ENCODE measurements around the gene PHLDA3.
"Not testable (repeated sequence)": the region's sequence is repeated elsewhere in the genome, so short reads cannot be mapped to it uniquely, and the experiment has no call there.

Gene PHLDA3

DNA sequence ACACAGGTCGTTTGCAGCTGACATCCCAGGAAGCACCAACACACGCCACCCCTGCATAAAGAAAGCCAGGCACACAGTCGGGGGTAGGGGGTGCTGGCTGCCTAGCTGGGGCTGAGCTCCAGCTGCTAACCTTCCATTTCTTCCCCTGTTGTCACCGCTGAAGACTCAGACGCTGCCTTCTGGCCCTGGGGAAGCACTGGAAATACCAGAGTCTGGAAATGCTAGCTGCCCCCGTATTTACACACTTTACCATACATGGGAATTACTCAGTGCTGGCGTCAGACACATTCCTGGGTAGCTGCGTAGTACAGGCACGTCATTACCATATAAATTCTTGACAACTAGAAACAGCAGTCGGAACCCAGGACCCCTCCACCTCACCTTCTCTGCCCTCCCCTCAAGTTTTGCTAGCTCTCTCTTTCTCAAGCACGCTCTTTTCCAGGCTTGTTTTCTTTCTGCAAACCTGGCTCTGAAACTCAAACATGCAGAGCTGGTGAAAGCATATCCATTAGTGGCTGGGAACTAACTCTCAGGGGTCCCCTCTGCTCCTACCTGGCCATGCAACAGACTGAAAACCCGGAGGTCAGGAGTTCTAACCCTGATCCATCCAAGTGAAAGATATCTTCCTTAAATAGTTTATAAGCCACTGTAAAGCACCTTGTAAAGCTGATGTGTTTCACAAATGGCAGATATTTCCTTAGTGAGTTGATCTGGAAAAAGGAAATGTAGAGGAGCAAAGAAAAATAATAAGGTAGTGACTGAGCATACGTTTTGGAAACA lies 34.6 kb upstream of the PHLDA3 start:
- DNase-seq: no peak

GRCh38 chr1:201502511-201502857 lies 33.5 kb upstream of the PHLDA3 start:
- DNase-seq: no peak

DNA sequence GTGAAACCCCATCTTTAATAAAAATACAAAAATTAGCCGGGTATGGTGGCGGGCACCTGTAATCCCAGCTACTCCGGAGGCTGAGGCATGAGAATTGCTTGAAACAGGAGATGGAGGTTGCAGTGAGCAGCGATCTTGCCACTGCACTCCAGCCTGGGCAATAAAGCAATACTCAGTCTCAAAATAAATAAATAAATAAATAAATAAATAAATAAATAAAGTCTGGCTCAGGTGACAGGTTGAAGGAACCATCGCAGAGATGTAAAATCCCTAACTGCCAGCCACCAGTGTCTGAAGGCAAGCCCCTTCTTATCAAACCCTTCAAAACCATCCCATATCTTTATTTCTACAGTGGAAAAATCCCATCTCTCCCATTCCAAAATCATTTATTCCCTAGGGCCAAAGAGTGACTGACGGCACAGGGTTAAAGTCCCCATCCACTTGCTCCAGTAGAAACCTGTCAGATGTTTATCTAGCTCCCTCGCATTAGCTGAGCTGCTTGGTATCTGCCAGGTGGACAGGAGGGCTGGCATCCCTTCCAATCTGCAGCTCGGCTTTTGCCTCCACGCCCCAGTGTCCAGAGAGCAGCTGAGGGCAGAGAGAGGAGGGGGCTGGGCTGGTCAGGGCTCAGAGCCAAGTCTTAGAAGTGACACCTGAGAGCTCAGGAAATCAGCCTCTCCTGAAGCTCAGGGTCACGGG lies 33.0 kb upstream of the PHLDA3 start:
- no peak for DNase-seq

DNA sequence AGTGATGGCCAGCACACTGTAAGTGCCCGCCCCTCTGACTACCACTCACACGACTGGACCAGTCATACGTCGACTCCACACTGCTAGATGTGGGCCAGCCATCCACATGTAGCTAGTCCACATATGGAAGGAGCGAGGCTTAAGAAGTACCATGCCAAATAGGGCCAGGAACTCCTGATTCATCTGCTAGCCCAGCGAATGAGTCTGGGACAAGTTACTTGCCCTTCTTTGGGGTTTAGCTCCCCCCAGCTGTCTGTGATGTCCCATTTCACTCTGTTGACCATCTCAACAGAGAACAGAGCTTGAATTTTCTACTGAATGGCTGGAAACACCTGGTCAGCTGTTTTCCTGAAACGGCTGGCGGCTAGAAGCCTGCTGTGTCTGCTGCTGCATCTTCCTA lies 32.2 kb upstream of the PHLDA3 start:
- DNase-seq: no peak

DNA sequence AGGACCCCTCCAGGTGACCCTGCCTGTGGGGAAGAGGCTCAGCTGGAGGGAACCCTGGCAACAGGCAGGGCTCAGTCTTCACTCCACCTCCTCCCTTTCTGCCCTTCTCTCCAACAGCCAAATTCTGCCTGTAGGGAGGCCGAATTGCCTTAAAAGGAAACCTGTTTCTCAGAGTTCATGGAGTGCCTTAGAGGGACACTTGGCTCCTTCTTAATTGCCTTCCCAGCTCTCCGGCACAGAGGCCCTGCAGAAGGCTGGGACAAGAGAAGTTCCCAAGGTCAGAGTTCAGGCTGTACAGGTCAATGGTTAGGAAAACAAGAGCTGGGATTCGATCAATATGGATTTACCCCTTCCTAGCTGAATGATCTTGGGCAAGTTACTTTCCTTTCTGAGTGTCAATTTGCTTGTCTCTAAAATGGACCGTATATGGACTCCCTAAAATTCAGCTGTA lies 31.7 kb upstream of the PHLDA3 start:
- no peak for DNase-seq

- DNase-seq: no peak
Measured at GRCh38 chr1:201499795-201500669, 31.0 kb upstream of the PHLDA3 start.

DNA sequence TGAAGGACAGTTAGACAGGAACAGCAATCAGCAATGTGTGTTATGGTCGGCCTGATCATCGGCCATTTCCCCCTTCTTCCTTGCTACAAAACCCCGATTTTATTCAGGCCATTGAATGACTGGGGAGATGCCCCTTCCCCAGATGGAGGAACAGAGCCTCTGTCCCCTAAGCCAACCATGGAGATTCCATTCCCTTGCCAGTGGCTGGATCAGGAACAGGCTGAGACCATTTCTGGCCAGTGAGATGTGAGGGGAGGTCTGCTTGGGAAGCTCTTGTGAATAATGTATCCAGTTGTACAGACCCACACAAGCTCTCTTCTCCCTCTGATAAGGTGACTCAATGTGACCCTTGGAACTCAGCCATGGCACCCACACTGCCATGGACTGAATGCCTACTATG lies 30.2 kb upstream of the PHLDA3 start:
- no peak for DNase-seq

GRCh38 chr1:201498621-201499020 lies 29.6 kb upstream of the PHLDA3 start:
- no peak for DNase-seq

GRCh38 chr1:201497935-201498509 lies 29.0 kb upstream of the PHLDA3 start:
- DNase-seq: no peak

- no peak for DNase-seq
Measured at GRCh38 chr1:201496296-201496690, 27.3 kb upstream of the PHLDA3 start.

- DNase-seq: no peak
Measured at GRCh38 chr1:201495551-201496295, 26.7 kb upstream of the PHLDA3 start.

DNA sequence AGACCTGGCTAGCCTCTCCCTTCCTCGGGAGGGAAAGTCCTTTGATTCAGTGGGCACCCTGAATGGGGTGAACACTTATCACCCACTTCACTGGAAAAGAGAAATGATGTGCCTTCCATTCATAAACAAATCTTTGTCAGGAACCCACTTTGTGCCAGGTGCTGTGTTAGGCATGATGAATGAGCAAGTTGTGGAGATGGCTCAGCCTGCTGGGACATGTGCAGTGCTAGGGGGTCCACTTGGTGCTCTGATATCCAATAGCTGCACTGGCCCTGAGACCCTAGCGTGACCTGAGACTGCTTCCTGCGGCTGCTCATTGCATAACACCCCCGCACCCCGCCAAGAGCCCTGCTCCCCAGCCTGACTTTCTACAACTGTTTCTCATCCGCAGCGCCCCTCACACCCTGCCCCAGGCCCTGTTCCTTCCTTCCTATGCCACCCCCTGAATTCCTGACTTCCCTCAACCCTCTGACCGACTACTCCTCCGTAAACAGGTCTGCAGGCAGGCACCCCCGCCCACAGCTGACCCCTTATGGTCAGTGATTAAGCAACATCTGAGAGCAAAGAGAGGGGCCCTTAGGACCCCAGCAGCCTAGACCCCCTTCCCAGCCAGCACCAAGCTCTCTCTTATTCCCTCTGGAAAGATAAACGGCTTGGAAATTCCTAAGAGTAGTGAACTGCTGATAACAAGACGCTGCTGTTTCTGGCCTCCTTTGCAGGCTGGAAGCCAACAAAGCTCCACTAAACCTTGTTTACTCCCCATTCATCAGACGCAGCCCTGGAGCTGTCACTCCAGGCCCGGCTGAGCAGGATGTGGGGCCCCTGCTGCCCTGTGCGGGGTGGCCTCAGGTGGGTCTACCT lies 25.0 kb upstream of the PHLDA3 start:
- DNase-seq: no peak

GRCh38 chr1:201493026-201493656 lies 24.2 kb upstream of the PHLDA3 start:
- DNase-seq: not testable (repeated sequence)

- DNase-seq: no peak
Measured at GRCh38 chr1:201491896-201492511, 23.0 kb upstream of the PHLDA3 start.

DNA sequence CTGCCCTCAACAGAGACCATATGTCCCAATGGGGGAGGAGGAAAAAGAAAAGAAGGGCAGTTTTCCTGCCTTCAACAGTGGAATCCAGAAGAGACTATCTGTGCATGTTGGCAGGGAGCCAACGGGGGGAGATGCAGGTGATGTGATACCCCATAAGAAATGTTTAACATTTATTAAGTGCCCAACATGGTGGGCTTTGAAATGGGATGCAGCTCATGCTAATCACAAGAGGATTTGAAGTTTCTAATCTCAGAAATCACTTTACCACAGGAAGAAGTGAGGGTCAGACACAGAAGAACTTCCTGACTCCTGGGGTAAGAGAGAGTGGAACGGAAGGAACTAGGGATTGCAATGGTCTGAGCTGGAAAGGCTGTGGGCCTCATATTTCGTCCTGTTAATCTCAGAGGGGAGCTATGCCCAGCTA lies 21.7 kb upstream of the PHLDA3 start:
- no peak for DNase-seq

- DNase-seq: no peak
Measured at GRCh38 chr1:201489643-201490261, 20.8 kb upstream of the PHLDA3 start.

GRCh38 chr1:201488830-201489589 lies 20.0 kb upstream of the PHLDA3 start:
- DNase-seq: peak in 1 of 2 experiments; percentile 58

DNA sequence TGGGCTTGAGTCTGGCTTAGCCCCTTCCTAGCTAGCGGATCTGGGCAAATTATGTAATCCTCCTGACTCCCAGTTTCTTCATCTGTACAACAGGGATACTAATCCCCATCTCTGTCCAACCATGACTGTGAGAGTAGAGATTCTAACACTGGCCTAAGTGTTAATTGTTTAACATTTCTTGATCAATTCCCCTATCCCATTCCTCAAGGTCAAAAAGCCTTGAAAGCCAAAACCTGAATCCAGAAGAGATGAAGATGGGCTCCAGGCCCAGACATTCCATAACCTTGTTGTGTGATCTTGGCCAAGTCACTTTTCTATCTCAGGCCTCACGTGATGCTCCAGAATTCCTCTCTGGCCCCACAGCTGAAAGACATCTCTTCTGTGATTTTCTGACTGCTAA lies 18.8 kb upstream of the PHLDA3 start:
- DNase-seq: no peak

GRCh38 chr1:201486187-201486586 lies 17.2 kb upstream of the PHLDA3 start:
- DNase-seq: no peak

Measured in SW 1271 (cell line).